Caco-2 (cell line): ENCODE data around the gene CACNA1S. TPM values are rescaled to one million over a fixed set of nuclear protein-coding genes. Genes with fewer than 3 reads are reported as not detected.

Experiments used
- BruUV-seq: library from RNA; stranded (reverse); fragments of 400-500 nt; replicated peaks from 2 replicates; lab custom pipeline; 2021; lab: Mats Ljungman, UMichigan
- CTCF ChIA-PET: fragments of 300-600 bp; sonication (Branson Sonifier 250); formaldehyde crosslinking; loops from one replicate; lab custom pipeline; 2022; ENCODE audit warnings: antibody characterized with exemption; lab: Charles Lee
- POLR2A ChIA-PET: fragments of 300-600 bp; sonication (Branson Sonifier 250); formaldehyde crosslinking; loops from one replicate; lab custom pipeline; 2022; ENCODE audit warnings: antibody characterized with exemption; lab: Charles Lee
- DNase-seq, 2 experiments: peaks; one replicate each; pipeline versions ENCODE4 v3.0.0 to v3.0.0-alpha.2; 2020 to 2022
- H3K27me3 ChIP-seq: replicated peaks from 2 replicates; pipeline ENCODE4 v1.6.0; 2011; ENCODE audit warnings: low read length; ENCODE audit not compliant: control insufficient read depth, insufficient read depth
- H3K36me3 ChIP-seq: 2 replicates; pipeline ENCODE4 v1.5.1; 2011; ENCODE audit warnings: low read length; ENCODE audit not compliant: control insufficient read depth, insufficient read depth
- H3K4me1 ChIP-seq: fragments of 250-450 bp; sonication (Bioruptor Pico); 2 replicates; pipeline ENCODE4 v1.5.1; 2020; ENCODE audit warnings: mild to moderate bottlenecking
- H3K4me3 ChIP-seq: 2 replicates; pipeline ENCODE4 v1.5.1; 2011; ENCODE audit warnings: low read depth, mild to moderate bottlenecking, control low read depth, low read length
- H3K9me3 ChIP-seq: fragments of 250-450 bp; sonication (Bioruptor Pico); 2 replicates; pipeline ENCODE4 v1.5.1; 2020; ENCODE audit warnings: mild to moderate bottlenecking, moderate library complexity
- H3K27ac Mint-ChIP-seq: one replicate; pipeline ENCODE4 v1.8.0; 2022; ENCODE audit warnings: mixed read lengths; ENCODE audit not compliant: unreplicated experiment
- H3K27me3 Mint-ChIP-seq: one replicate; pipeline ENCODE4 v1.8.0; 2022; ENCODE audit warnings: mixed read lengths; ENCODE audit not compliant: insufficient read depth, unreplicated experiment
- H3K36me3 Mint-ChIP-seq: one replicate; pipeline ENCODE4 v1.8.0; 2022; ENCODE audit warnings: mild to moderate bottlenecking, mixed read lengths; ENCODE audit not compliant: insufficient read depth, unreplicated experiment
- H3K4me1 Mint-ChIP-seq: one replicate; pipeline ENCODE4 v1.8.0; 2022; ENCODE audit warnings: low read depth, mixed read lengths; ENCODE audit not compliant: unreplicated experiment
- H3K4me3 Mint-ChIP-seq: one replicate; pipeline ENCODE4 v1.8.0; 2022; ENCODE audit warnings: mild to moderate bottlenecking, moderate library complexity, mixed read lengths; ENCODE audit not compliant: unreplicated experiment
- H3K9me3 Mint-ChIP-seq: one replicate; pipeline ENCODE4 v1.8.0; 2022; ENCODE audit warnings: mixed read lengths; ENCODE audit not compliant: unreplicated experiment
- intact Hi-C: fragments of 100-400 bp; cut with micrococcal nuclease; formaldehyde crosslinking; loops from one replicate; pipeline ENCODE4 v1.10.0; 2022; ENCODE audit not compliant: unreplicated experiment
- total RNA-seq: library from RNA; stranded (reverse); gene quantifications from 2 replicates; pipeline ENCODE4 v1.2.3, GENCODE V29; 2022
- TF ChIP-seq, protein P1 (sequence below), 2 experiments: fragments of 200-600 bp in 1 of 2; IDR thresholded peaks; 1 replicate in 1 of 2; 2 replicates in 1 of 2; pipeline versions ENCODE4 v1.5.1 to v1.8.0; 2011 to 2022; ENCODE audit warnings: antibody characterized with exemption in 1 of 2, control low read depth in 1 of 2, inconsistent platforms in 1 of 2, low read depth in 1 of 2, low read length in 1 of 2, mild to moderate bottlenecking in 1 of 2, moderate library complexity in 1 of 2; ENCODE audit not compliant: insufficient read depth in 1 of 2, severe bottlenecking in 1 of 2, unreplicated experiment in 1 of 2

The CACNA1S gene
- total RNA-seq, 1 experiment from 2014 or later: 0.07 TPM

DNA sequence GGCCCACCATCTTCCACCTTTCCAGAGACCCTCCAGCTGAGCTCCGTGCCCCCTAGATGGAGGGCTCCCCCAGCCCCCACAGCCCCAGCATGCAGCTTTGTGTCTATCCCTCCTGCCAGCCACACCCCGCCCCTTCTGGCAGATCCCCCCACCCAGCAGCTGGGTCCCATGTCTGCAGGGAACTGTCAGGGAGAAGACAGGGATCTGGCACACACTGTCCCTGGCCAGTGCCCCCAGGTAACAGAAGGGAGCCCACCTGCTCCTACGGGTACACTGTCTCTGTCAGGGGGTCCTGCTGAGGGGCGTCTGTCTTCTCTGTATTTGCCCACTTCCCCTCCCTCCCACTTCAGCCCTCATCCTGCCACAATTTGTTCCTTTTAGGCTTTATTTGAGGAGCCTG is 77.6 kb downstream of the CACNA1S start:
- no TSS peak for BruUV-seq
- CTCF ChIA-PET: no interaction called here

GRCh38 chr1:201032408-201032807 is 79.8 kb downstream of the CACNA1S start:
- no TSS peak for BruUV-seq
- POLR2A ChIA-PET: no interaction called here
- Mint-ChIP-seq H3K4me3 (no peak overlapping the region), H3K36me3 (no peaks in the 10 kb centered on the region), H3K27me3 (peaks cover 2% of the 10 kb centered on the region), H3K27ac (no peak overlapping the region), H3K4me1 (no peaks in the 10 kb centered on the region), H3K9me3 (no peaks in the 10 kb centered on the region)
- no peaks in the 10 kb centered on the region for H3K4me1 ChIP-seq
- H3K9me3 ChIP-seq: no peaks in the 10 kb centered on the region
- DNase-seq: no peak
- no peaks in the 10 kb centered on the region for H3K36me3 ChIP-seq
- CTCF ChIA-PET: no interaction called here
- no peaks in the 10 kb centered on the region for H3K27me3 ChIP-seq
- TF ChIP-seq, protein P1, sequence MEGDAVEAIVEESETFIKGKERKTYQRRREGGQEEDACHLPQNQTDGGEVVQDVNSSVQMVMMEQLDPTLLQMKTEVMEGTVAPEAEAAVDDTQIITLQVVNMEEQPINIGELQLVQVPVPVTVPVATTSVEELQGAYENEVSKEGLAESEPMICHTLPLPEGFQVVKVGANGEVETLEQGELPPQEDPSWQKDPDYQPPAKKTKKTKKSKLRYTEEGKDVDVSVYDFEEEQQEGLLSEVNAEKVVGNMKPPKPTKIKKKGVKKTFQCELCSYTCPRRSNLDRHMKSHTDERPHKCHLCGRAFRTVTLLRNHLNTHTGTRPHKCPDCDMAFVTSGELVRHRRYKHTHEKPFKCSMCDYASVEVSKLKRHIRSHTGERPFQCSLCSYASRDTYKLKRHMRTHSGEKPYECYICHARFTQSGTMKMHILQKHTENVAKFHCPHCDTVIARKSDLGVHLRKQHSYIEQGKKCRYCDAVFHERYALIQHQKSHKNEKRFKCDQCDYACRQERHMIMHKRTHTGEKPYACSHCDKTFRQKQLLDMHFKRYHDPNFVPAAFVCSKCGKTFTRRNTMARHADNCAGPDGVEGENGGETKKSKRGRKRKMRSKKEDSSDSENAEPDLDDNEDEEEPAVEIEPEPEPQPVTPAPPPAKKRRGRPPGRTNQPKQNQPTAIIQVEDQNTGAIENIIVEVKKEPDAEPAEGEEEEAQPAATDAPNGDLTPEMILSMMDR (IDR thresholded peaks at IDR 0.05; ENCODE audit: insufficient read depth in 1 of 2, low read depth in 1 of 2, low read length in 1 of 2, severe bottlenecking in 1 of 2, unreplicated experiment in 1 of 2): no peak
- intact Hi-C loops: no loop called here
- no peak overlapping the region for H3K4me3 ChIP-seq

More for the DNA sequence above, 77.6 kb downstream of the CACNA1S start:
- H3K9me3 Mint-ChIP-seq: no peaks in the 10 kb centered on the region
- Histone ChIP-seq H3K36me3 (no peaks in the 10 kb centered on the region), H3K9me3 (no peaks in the 10 kb centered on the region), H3K4me1 (no peaks in the 10 kb centered on the region), H3K4me3 (no peak overlapping the region), H3K27me3 (no peaks in the 10 kb centered on the region)
- no peak overlapping the region for H3K27ac Mint-ChIP-seq
- POLR2A ChIA-PET: no interaction called here
- intact Hi-C loops: no loop called here
- H3K4me1 Mint-ChIP-seq: no peaks in the 10 kb centered on the region
- no peaks in the 10 kb centered on the region for H3K36me3 Mint-ChIP-seq
- peaks cover 2% of the 10 kb centered on the region for H3K27me3 Mint-ChIP-seq
- TF ChIP-seq, protein P1 (IDR thresholded peaks at IDR 0.05; ENCODE audit: insufficient read depth in 1 of 2, low read depth in 1 of 2, low read length in 1 of 2, severe bottlenecking in 1 of 2, unreplicated experiment in 1 of 2): no peak
- DNase-seq: no peak
- no peak overlapping the region for H3K4me3 Mint-ChIP-seq

GRCh38 chr1:201028461-201028889 is 83.8 kb downstream of the CACNA1S start:
- TF ChIP-seq, protein P1 (IDR thresholded peaks at IDR 0.05; ENCODE audit: insufficient read depth in 1 of 2, low read depth in 1 of 2, low read length in 1 of 2, severe bottlenecking in 1 of 2, unreplicated experiment in 1 of 2): no peak
- peaks cover 5% of the 10 kb centered on the region for H3K4me1 ChIP-seq
- Mint-ChIP-seq H3K4me3 (no peak overlapping the region), H3K4me1 (no peaks in the 10 kb centered on the region), H3K27ac (no peak overlapping the region), H3K27me3 (peaks cover 2% of the 10 kb centered on the region), H3K36me3 (no peaks in the 10 kb centered on the region), H3K9me3 (no peaks in the 10 kb centered on the region)
- no peaks in the 10 kb centered on the region for H3K9me3 ChIP-seq
- BruUV-seq: no TSS peak
- no peaks in the 10 kb centered on the region for H3K36me3 ChIP-seq
- H3K4me3 ChIP-seq: no peak overlapping the region
- no peaks in the 10 kb centered on the region for H3K27me3 ChIP-seq
- intact Hi-C loops: no loop called here
- CTCF ChIA-PET: no interaction called here
- no peak for DNase-seq
- POLR2A ChIA-PET: no interaction called here
